Heart left ventricle (tissue), 16 donors: ENCODE measurements around the gene SLAMF8. TPM values are rescaled to one million over a fixed set of nuclear protein-coding genes. Genes with fewer than 3 reads are reported as not detected.

Source experiments
- ATAC-seq, 4 donors: fragments of 200-7000 bp; cut with Tn5 transposase; one replicate each; pipeline ENCODE4 v1.9.1; 2020 to 2022; ENCODE audit warnings: moderate library complexity in 4 of 4, mild to moderate bottlenecking in 3 of 4, moderate number of reproducible peaks in 1 of 4
- DNase-seq, 5 donors: peaks; one replicate each; pipeline ENCODE4 v3.0.0-alpha.2; 2020
- H3K27ac ChIP-seq, 12 donors: fragments of 200-600 bp; sonication (generic) in 4 of 12; one replicate each; pipeline versions ENCODE4 v1.5.0 to v1.8.0; 2016 to 2022; ENCODE audit warnings: mild to moderate bottlenecking in 2 of 12
- H3K27me3 ChIP-seq, 9 donors: fragments of 200-600 bp; sonication (generic) in 2 of 9; one replicate each; pipeline versions ENCODE4 v1.5.1 to v1.8.0; 2016 to 2022; ENCODE audit warnings: mild to moderate bottlenecking in 3 of 9
- H3K36me3 ChIP-seq, 9 donors: fragments of 200-600 bp; sonication (generic) in 2 of 9; one replicate each; pipeline versions ENCODE4 v1.5.0 to v1.8.0; 2018 to 2022; ENCODE audit warnings: mild to moderate bottlenecking in 2 of 9
- H3K4me1 ChIP-seq, 12 donors: fragments of 200-600 bp; sonication (generic) in 4 of 12; one replicate each; pipeline versions ENCODE4 v1.5.0 to v1.8.0; 2016 to 2022; ENCODE audit warnings: mild to moderate bottlenecking in 3 of 12
- H3K4me3 ChIP-seq, 12 donors: fragments of 200-600 bp; sonication (generic) in 4 of 12; one replicate each; pipeline versions ENCODE4 v1.5.0 to v1.8.0; 2017 to 2022; ENCODE audit warnings: mild to moderate bottlenecking in 9 of 12, moderate library complexity in 4 of 12
- H3K9me3 ChIP-seq, 12 donors: fragments of 200-600 bp; sonication (generic) in 4 of 12; one replicate each; pipeline versions ENCODE4 v1.5.0 to v1.8.0; 2016 to 2022; ENCODE audit warnings: mild to moderate bottlenecking in 1 of 12
- POLR2A ChIP-seq, 2 donors: fragments of 450-650 bp; IDR thresholded peaks; one replicate each; pipeline ENCODE4 v1.6.1; 2017; ENCODE audit warnings: antibody characterized with exemption in 2 of 2, mild to moderate bottlenecking in 2 of 2, moderate library complexity in 2 of 2
- WGBS, 4 donors: extraction: QIAGEN DNeasy Blood & Tissue Kit in 2 of 4; methylation state at CpG; one replicate each; pipeline versions ENCODE4 v1.1.5 to v1.1.7; 2013 to 2018; 5-methylcytosine and 5-hydroxymethylcytosine counted together
- intact Hi-C, 10 donors: fragments of 100-400 bp; cut with DNase I; formaldehyde crosslinking; loops; one replicate each; pipeline versions ENCODE4 v1.11.1 to v1.14.2; 2022
- polyA plus RNA-seq, 2 donors: library from polyadenylated mRNA; stranded (reverse); fragments of 200-250 nt; gene quantifications; one replicate each; pipeline ENCODE4 v1.2.3, GENCODE V29; 2013
- total RNA-seq, 9 donors: library from RNA; depleted of rRNA in 2 of 9; stranded (reverse); fragments of >200 nt in 2 of 9; fragmentation: NEBNext Ultra II Directional in 3 of 9; extraction: Animal tissue kit (Norgen Biotek cat#: 25700) in 3 of 9; gene quantifications; one replicate each; pipeline versions ENCODE4 v1.1.0 to v1.2.4, GENCODE V29; 2016 to 2023
- TF ChIP-seq, protein P1 (sequence below), 12 donors: fragments of 200-600 bp; sonication (generic) in 4 of 12; IDR thresholded peaks; one replicate each; pipeline versions ENCODE4 v1.5.0 to v1.8.0; 2018 to 2022; ENCODE audit warnings: antibody characterized with exemption in 12 of 12, mild to moderate bottlenecking in 5 of 12
- donor health status: ischemic (EF 13 %, LVEDD 7.1; RV severe dilation, severe dysfunction).
- donor health status: healthy with polysubstance abuse.
- donor health status: DM: no; HTN: yes; CAD: no.
- donor health status: DM: no; HTN: no; CAD: no.
- donor health status: ischemic (EF 25% LVEDD 6.9; RV normal size, moderate dysfunction).
- donor health status: ischemic (EF 25% LVEDD 5.7; RV mildly dilated, moderate dysfunction).
- donor health status: healthy.
- donor health status: DM: yes; HTN: yes; CAD: no.
- donor health status: ischemic (EF 35%, LVEDD 5.7; RV mildly dilated, moderate dysfunction).
- donor health status: nonischemic (EF 11% LVEDD 7.7; RV severe dilation, severe dysfunction).
- donor health status: DM: yes; HTN: yes; CAD: no.
- donor health status: PGD.
- donor health status: ischemic (EF 29% LVEDD 5.4; RV normal size, mild dysfunction).
- donor health status: nonischemic (EF 23%, LVEDD 6.1; RV moderate dilation, normal function).

Gene SLAMF8
- total and polyA plus RNA-seq, 11 donors: 0.50 to 44.9 (median 1.5) TPM

DNA sequence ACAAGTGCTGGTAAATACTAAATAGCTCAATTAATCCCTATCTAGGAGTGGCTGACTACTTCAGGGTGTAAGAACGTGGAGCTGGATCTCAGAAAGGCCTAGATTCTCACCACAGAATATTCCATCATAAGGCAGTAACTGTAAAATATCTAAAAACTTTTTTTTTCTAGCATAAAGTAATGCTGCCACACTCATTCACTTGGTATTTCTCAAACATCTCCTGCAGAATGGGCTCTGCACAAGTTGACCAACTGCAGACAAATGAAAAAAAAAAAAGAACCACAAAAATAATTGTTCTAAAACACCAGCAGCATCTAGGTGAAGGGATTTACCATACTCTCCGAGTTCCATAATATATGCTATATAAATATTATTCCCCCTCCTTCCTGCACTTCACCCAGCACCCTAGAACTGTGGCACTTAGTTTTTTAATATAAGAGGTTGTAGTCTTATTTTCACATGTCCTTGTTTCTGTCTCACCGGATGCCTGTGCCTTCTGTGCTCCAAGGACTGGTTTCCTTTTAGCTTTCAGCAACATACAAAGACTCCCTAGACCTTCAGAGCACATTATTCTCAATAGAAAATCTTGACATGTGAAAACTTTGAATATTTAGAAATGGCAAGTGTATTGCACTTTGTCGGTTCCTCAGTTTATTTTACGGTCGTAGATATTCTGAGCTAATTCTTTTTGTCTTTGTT, 26.9 kb downstream of the SLAMF8 start:
- H3K27ac ChIP-seq: peak overlapping the region; percentile 90 to 99 (median 98)
- peak overlapping the region in 11 of 12 donors; percentile 68 to 96 (median 78) for H3K4me3 ChIP-seq
- intact Hi-C loops: loop anchor here in 8 of 10 donors (2.0 to 10.0 kb wide), 8 partner anchors 34 to 74 kb away; partner anchors contain the start of genes TAGLN2 (in 6 of the 8), DUSP23 (in 1 of the 8) and FCRL6 (in 1 of the 8)
- DNase-seq (no peak), ATAC-seq (peak in 1 of 4 donors; percentile 10)
- WGBS, 4 donors: 18 to 21% (median 20%) methylated on average over 6 of the region's 6 CpGs
- TF ChIP-seq, protein P1, sequence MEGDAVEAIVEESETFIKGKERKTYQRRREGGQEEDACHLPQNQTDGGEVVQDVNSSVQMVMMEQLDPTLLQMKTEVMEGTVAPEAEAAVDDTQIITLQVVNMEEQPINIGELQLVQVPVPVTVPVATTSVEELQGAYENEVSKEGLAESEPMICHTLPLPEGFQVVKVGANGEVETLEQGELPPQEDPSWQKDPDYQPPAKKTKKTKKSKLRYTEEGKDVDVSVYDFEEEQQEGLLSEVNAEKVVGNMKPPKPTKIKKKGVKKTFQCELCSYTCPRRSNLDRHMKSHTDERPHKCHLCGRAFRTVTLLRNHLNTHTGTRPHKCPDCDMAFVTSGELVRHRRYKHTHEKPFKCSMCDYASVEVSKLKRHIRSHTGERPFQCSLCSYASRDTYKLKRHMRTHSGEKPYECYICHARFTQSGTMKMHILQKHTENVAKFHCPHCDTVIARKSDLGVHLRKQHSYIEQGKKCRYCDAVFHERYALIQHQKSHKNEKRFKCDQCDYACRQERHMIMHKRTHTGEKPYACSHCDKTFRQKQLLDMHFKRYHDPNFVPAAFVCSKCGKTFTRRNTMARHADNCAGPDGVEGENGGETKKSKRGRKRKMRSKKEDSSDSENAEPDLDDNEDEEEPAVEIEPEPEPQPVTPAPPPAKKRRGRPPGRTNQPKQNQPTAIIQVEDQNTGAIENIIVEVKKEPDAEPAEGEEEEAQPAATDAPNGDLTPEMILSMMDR (IDR thresholded peaks at IDR 0.05): no peak
- TF ChIP-seq POLR2A (IDR thresholded peaks at IDR 0.05): no peak
- H3K4me1 ChIP-seq: peaks cover 0 to 32% (median 11%) of the 10 kb centered on the region in 12 donors
- H3K27me3 ChIP-seq: no peaks in the 10 kb centered on the region
- no peaks in the 10 kb centered on the region for H3K36me3 ChIP-seq
- no peaks in the 10 kb centered on the region for H3K9me3 ChIP-seq

DNA sequence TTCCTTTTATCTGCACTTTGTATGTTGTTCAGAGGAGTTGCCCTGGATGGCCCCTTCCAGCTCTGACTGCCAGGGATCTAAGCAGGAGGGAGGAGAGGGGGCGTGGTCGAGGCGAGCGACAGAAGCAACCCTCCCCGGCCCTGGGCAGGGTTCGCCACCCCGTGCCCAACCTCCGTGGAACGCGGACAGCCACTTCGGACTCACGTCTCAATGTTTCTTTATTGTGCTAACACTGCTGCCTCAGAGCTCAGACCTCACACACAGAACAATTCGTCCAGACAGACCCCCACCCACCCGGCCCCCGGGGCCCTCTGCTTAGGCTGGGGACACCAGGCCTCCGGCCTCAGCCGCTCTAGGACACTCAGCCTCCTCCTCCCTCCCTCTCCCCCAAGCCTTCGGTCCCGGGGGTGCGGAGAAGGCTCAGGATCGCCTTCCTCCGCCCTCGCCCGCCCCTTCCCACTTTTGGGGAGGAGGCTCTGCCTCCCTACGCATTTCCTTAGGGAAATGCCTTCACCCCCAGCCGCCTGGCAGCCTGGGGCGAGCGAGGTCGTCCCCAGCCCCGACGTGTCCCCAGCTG, 27.5 kb downstream of the SLAMF8 start:
- TF ChIP-seq, protein P1 (IDR thresholded peaks at IDR 0.05): no peak
- TF ChIP-seq POLR2A (IDR thresholded peaks at IDR 0.05): no peak
- ATAC-seq: peak; percentile 85 to 93 (median 89)
- Histone ChIP-seq H3K36me3 (no peaks in the 10 kb centered on the region), H3K4me3 (peak overlapping the region; percentile 68 to 96 (median 78)), H3K9me3 (no peaks in the 10 kb centered on the region), H3K4me1 (peaks cover 0 to 27% (median 11%) of the 10 kb centered on the region in 12 donors), H3K27me3 (no peaks in the 10 kb centered on the region), H3K27ac (peak overlapping the region; percentile 90 to 99 (median 98))
- intact Hi-C loops: loop anchor here in 8 of 10 donors (2.0 to 10.0 kb wide), 8 partner anchors 33 to 73 kb away; partner anchors contain the start of genes TAGLN2 (in 6 of the 8), DUSP23 (in 1 of the 8) and FCRL6 (in 1 of the 8)
- 0 to 3% (median 1%) methylated on average over 13 to 31 of the region's 31 CpGs for WGBS, 4 donors
- DNase-seq: peak; percentile 83 to 89 (median 85)

DNA sequence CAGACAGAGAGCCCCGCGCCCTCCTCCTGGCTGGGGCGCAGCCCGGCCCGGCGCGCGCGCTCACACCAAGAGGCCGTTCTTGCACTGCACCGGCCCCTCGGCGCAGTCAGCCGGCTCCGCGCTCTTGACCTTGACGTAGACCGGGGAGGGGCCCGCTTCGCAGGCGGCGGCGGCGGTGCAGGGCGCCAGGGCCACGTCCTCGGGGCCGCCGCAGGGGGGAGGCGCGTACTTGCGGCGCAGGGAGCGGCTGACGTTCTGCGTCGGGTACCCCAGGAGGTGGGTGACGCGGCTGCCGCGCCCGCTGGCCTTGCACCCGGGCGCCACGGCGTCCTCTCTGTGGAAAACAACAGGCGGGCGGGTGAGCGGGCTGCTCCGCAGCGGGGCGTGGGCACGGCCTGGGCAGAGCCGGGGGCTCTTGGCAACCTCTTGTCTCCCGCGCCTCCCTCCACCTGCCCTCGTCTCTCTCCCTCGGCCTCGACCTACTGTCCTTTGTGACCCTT, 28.1 kb downstream of the SLAMF8 start:
- H3K4me1 ChIP-seq: peaks cover 0 to 24% (median 11%) of the 10 kb centered on the region in 12 donors
- peak overlapping the region; percentile 68 to 96 (median 78) for H3K4me3 ChIP-seq
- no peaks in the 10 kb centered on the region for H3K36me3 ChIP-seq
- no peaks in the 10 kb centered on the region for H3K9me3 ChIP-seq
- peak in 1 of 2 donors; percentile 87 for TF ChIP-seq POLR2A (IDR thresholded peaks at IDR 0.05)
- TF ChIP-seq, protein P1 (IDR thresholded peaks at IDR 0.05): peak in 4 of 12 donors; percentile 13 to 36 (median 30)
- ATAC-seq: peak; percentile 82 to 98 (median 94)
- intact Hi-C loops: loop anchor here in 8 of 10 donors (2.0 to 10.0 kb wide), 8 partner anchors 33 to 74 kb away; partner anchors contain the start of genes TAGLN2 (in 6 of the 8), DUSP23 (in 1 of the 8) and FCRL6 (in 1 of the 8)
- no peaks in the 10 kb centered on the region for H3K27me3 ChIP-seq
- peak; percentile 90 to 95 (median 92) for DNase-seq
- H3K27ac ChIP-seq: peak overlapping the region; percentile 90 to 99 (median 98)
- WGBS, 4 donors: 0 to 5% (median 1%) methylated on average over 14 to 59 of the region's 59 CpGs
